Measurements from ENCODE around the gene SEMA6B.

The SEMA6B gene

GRCh38 chr19:4579389-4579788 is 19.9 kb upstream of the SEMA6B start:
- Histone ChIP-seq H3K4me3 (no peak overlapping the region), H3K27ac (no peak overlapping the region), H3K9me3 (ENCODE audit: low read depth, low read length) (no peaks in the 10 kb centered on the region), H3K9ac (ENCODE audit: insufficient read length) (no peak overlapping the region), H3K36me3 (ENCODE audit: insufficient read depth, low read length) (no peaks in the 10 kb centered on the region)
- TF ChIP-seq EZH2 (IDR thresholded peaks at IDR 0.05) (no peak), POLR2AphosphoS5 (IDR thresholded peaks at IDR 0.05; ENCODE audit: borderline replicate concordance, low read depth, low read length) (no peak), FOXP2 (optimal IDR thresholded peaks at IDR 0.05; ENCODE audit: control extremely low read depth, extremely low read length, insufficient read depth) (no peak)
- no peak for DNase-seq (ENCODE audit: low read depth, low spot score)

- no peak for DNase-seq (ENCODE audit: low read depth, low spot score)
- Histone ChIP-seq H3K36me3 (ENCODE audit: insufficient read depth, low read length) (no peaks in the 10 kb centered on the region), H3K4me3 (no peak overlapping the region), H3K9me3 (ENCODE audit: low read depth, low read length) (no peaks in the 10 kb centered on the region), H3K27ac (no peak overlapping the region), H3K9ac (ENCODE audit: insufficient read length) (no peak overlapping the region)
- TF ChIP-seq POLR2AphosphoS5 (IDR thresholded peaks at IDR 0.05; ENCODE audit: borderline replicate concordance, low read depth, low read length) = no peak
- no peak for TF ChIP-seq EZH2 (IDR thresholded peaks at IDR 0.05)
- TF ChIP-seq FOXP2 (optimal IDR thresholded peaks at IDR 0.05; ENCODE audit: control extremely low read depth, extremely low read length, insufficient read depth) = no peak
Observed at GRCh38 chr19:4578552-4579248, 19.2 kb upstream of the SEMA6B start.

DNA sequence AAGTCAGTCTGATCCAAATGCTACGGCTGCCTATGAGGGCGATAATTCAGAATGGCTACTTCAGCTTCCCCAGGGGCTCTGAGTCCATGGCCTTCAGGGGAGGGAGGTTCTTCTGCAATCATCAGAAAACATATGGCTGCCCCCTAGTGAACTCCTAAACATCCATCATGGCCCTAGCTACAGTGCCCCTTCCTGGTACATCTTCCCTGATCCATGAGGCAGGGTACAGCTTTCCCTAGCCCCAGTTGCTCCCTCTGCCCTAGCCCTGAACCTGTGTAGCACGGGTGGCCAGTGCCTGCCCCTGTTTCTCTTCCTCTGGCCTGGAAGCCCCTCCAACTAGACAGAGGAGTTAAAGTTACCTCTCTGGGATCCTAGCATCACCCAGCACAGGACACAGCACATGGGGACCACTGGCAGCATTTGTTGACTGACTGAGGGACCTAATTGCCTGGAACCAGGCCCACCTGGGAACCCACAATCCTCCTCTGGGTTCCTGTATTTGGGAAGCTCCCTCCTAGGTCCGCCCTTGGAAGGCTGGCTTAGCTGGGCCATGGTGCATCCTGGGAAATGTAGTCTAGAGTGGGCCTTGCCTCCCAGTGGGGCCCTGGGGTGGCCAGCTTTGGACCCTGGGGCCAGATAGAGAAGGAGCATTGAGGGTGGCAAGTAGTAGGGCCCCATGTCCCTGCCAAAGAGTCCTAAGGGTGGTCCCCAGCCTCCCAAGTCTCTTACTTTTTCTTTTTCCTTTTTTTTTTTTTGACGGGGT is 17.7 kb upstream of the SEMA6B start:
- Histone ChIP-seq H3K27ac (no peak overlapping the region), H3K9ac (ENCODE audit: insufficient read length) (no peak overlapping the region), H3K36me3 (ENCODE audit: insufficient read depth, low read length) (no peaks in the 10 kb centered on the region), H3K9me3 (ENCODE audit: low read depth, low read length) (no peaks in the 10 kb centered on the region), H3K4me3 (no peak overlapping the region)
- no peak for DNase-seq (ENCODE audit: low read depth, low spot score)
- no peak for TF ChIP-seq FOXP2 (optimal IDR thresholded peaks at IDR 0.05; ENCODE audit: control extremely low read depth, extremely low read length, insufficient read depth)
- no peak for TF ChIP-seq EZH2 (IDR thresholded peaks at IDR 0.05)
- no peak for TF ChIP-seq POLR2AphosphoS5 (IDR thresholded peaks at IDR 0.05; ENCODE audit: borderline replicate concordance, low read depth, low read length)

DNA sequence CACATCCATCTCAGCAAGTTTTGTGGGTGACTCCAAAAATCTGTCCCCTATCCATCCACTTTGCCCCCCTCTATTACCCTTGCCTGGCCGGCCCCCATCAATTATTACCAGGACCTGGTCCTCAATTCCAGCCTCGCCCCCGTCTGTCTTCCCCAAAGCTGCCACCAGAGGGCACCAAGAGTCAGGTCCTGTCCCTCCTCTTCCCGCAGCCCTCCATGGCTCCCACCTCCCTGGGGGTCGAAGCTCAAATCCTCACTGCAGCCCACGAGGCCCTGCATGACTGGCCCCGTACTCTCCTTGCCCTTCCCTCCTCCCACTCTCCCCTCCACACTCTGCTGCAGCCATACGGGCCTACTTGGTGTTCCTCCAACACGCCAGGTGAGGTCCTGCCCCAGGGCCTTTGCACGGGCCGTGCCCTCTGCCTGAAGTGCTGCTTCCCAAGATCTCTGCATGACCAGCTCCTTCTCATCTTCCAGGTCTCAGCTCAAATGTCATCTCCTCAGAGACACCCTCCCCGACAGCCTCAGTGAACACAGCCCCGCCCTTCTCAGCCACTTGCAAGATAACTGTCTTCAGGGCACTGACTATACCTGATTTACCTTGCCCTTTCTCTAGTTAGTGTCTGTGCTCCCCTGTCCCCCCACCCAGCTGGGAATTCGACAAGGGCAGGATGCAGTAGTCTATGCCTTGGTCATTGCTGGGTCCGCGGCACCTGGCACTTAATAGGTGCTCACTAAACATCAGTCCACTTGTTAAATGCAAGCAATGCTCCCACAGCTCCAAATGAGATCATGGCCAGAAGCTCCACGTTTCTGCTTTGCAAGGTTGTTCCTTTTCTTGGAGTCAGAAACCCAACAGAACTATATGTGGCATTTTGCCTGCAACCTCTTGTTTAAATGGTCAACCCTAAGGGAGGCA is 16.8 kb upstream of the SEMA6B start:
- no peaks in the 10 kb centered on the region for H3K36me3 ChIP-seq (ENCODE audit: insufficient read depth, low read length)
- H3K9me3 ChIP-seq (ENCODE audit: low read depth, low read length) = no peaks in the 10 kb centered on the region
- no peak overlapping the region for H3K4me3 ChIP-seq
- DNase-seq (ENCODE audit: low read depth, low spot score) = no peak
- no peak for TF ChIP-seq FOXP2 (optimal IDR thresholded peaks at IDR 0.05; ENCODE audit: control extremely low read depth, extremely low read length, insufficient read depth)
- TF ChIP-seq POLR2AphosphoS5 (IDR thresholded peaks at IDR 0.05; ENCODE audit: borderline replicate concordance, low read depth, low read length) = no peak
- no peak overlapping the region for H3K9ac ChIP-seq (ENCODE audit: insufficient read length)
- H3K27ac ChIP-seq = no peak overlapping the region

DNA sequence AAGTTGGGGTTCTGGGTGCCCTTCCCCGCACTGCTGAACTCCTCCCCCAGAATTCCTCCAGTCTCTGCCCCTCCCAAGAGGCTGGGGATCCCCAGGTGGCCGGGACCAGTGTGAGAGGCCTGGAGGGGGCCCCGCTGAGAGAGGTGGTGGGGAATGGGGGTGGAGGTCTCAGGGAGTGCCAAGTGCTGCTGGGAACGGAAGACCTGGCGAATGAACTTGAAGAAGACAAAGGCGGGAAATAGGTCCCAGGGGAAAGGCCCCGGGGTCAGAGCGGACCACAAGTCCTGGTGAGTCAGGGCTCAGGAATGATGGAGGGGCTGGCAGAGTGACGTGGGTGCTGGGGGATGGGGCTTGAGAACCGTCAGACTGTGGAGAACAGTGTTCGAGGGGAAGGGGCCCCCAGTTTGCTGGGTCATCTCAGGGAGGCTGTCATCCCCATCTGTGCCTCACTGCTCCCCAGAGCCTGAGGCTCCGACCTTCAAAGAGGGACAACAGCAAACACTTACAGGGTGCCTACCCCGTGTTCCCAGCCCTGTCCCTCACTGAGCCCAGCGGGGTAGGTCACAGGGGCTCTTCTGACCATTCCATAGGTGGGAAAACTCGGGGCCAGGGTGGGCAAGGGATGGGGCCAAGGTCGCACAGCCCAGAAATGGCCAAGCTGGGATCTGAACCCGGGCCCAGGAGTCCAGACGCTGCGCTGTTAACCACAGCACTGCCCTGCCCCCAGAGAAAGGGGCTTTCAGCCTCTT is 16.0 kb upstream of the SEMA6B start:
- Histone ChIP-seq H3K4me3 (no peak overlapping the region), H3K27ac (no peak overlapping the region), H3K9me3 (ENCODE audit: low read depth, low read length) (no peaks in the 10 kb centered on the region), H3K36me3 (ENCODE audit: insufficient read depth, low read length) (no peaks in the 10 kb centered on the region), H3K9ac (ENCODE audit: insufficient read length) (no peak overlapping the region)
- DNase-seq (ENCODE audit: low read depth, low spot score) = no peak
- no peak for TF ChIP-seq POLR2AphosphoS5 (IDR thresholded peaks at IDR 0.05; ENCODE audit: borderline replicate concordance, low read depth, low read length)
- no peak for TF ChIP-seq FOXP2 (optimal IDR thresholded peaks at IDR 0.05; ENCODE audit: control extremely low read depth, extremely low read length, insufficient read depth)
- TF ChIP-seq EZH2 (IDR thresholded peaks at IDR 0.05) = no peak

DNA sequence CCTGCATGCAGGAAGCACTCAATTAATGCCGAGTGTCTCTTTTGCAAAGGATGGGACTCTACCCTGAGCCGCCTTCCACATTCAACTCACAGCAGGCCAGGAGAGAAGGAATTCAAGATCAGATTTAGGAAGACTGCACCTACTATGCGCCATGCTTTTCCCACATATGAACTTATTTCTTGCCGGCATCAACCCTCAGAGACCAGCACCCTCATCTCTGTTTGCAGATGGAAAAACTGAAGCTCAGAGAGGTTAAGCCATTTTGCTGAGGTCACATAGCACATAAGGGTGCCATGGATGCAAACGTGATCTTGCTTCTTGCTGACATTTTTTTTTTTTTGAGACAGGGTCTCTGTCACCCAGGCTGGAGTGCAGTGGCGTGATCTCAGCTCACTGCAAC is 14.2 kb upstream of the SEMA6B start:
- H3K27ac ChIP-seq = no peak overlapping the region
- H3K36me3 ChIP-seq (ENCODE audit: insufficient read depth, low read length) = no peaks in the 10 kb centered on the region
- H3K9ac ChIP-seq (ENCODE audit: insufficient read length) = no peak overlapping the region
- no peak overlapping the region for H3K4me3 ChIP-seq
- no peak for TF ChIP-seq FOXP2 (optimal IDR thresholded peaks at IDR 0.05; ENCODE audit: control extremely low read depth, extremely low read length, insufficient read depth)
- TF ChIP-seq POLR2AphosphoS5 (IDR thresholded peaks at IDR 0.05; ENCODE audit: borderline replicate concordance, low read depth, low read length) = no peak
- TF ChIP-seq EZH2 (IDR thresholded peaks at IDR 0.05) = no peak
- no peak for DNase-seq (ENCODE audit: low read depth, low spot score)
- H3K9me3 ChIP-seq (ENCODE audit: low read depth, low read length) = no peaks in the 10 kb centered on the region

DNA sequence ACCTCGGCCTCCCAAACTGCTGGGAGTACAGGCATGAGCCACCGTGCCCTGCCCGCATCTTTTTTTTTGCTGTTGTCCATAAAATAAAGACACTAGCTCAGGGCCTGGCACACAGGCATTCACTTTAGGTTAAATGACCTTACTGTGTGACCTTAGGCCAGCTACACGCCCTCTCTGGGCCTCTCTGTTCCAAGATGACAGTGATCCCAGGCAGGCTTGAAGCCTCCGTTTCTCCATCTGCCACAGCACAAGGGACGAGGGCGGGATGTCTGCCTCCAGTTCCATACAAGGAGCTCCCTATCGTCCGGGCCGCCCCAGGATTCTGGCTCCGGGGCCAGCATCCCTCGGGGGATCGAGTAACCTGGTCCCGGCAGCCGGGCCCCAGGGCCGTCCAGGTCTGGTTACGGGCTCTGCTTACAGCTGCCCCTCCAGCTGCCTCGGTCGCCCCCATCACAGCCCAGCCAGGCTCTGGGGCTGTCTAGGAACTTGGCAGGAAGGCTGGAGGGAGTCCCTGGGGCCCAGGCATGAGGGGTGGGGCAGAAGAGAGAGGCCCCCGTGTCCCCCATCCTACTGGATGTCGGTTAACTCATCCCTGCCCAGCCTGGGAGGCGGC is 11.9 kb upstream of the SEMA6B start:
- Histone ChIP-seq H3K27ac (no peak overlapping the region), H3K9me3 (ENCODE audit: low read depth, low read length) (no peaks in the 10 kb centered on the region), H3K9ac (ENCODE audit: insufficient read length) (no peak overlapping the region)

More for the DNA sequence above, 11.9 kb upstream of the SEMA6B start:
- no peak for DNase-seq (ENCODE audit: low read depth, low spot score)
- no peak overlapping the region for H3K4me3 ChIP-seq
- TF ChIP-seq FOXP2 (optimal IDR thresholded peaks at IDR 0.05; ENCODE audit: control extremely low read depth, extremely low read length, insufficient read depth) = no peak
- no peaks in the 10 kb centered on the region for H3K36me3 ChIP-seq (ENCODE audit: insufficient read depth, low read length)
